GM21717 (cell line): ENCODE results near the gene MUC5B.
"Not testable (repeated sequence)": the region's sequence is repeated elsewhere in the genome, so short reads cannot be mapped to it uniquely, and the experiment has no call there.

Source experiments
- ATAC-seq: cut with Tn5 transposase; IDR thresholded peaks from one replicate; pipeline ENCODE4 v1.9.1; 2021; ENCODE audit warnings: mild to moderate bottlenecking, moderate library complexity; ENCODE audit not compliant: unreplicated experiment

The MUC5B gene

DNA sequence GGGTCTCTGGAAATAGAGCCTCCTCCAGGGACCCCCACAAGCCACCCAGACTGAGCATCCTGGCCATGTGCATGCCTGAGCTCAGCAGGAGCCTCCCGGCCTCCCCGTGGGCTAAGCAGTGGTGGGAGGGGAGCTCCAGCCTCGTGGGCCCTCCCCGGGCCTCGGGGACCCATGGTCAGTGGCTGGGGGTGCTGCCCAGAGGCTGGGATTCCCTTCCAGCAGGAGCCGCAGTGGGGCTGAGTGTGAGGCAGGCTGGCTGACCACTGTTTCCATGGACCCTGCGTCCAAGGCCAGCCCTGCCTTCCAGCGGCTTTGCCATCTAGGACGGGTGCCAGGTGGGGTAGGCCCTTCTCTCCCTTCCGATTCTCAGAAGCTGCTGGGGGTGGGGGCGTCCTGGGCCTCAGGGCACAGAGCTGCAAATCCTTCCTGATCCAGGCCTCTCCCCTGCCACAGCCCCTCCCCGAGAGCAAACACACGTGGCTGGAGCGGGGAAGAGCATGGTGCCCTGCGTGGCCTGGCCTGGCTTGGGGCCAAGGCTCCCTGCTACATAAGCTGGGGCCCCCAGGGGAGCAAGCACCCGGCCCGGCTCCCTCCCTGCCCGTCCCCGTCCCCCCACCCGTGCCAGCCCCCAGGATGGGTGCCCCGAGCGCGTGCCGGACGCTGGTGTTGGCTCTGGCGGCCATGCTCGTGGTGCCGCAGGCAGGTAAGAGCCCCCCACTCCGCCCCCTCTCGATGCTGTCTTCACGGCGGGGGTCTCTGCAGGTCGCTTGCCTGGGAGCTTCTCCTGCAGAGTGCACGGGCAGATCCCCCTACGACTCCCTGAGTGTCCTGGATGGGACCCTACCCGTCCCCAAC lies at the start of gene MUC5B:
Gene MUC5B (plus strand): TSS at position 576 of the 855 bp plus-strand sequence. CDS start 58 bp downstream, at position 634.
- ATAC-seq, result no peak

DNA sequence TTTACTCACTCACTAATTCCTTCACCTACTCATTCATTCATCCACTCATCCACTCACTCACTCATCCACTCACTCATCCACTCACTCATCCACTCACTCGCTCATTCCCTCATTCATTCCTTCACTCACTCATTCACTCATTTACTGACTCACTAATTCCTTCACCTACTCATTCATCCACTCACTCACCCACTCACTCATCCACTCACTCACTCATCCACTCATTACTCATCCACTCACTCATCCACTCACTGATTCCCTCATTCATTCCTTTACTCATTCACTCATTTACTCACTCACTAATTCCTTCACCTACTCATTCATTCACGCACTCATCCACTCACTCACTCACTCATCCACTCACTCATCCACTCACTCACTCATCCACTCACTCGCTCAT lies 49.5 kb upstream of the MUC5B start:
- not testable (repeated sequence) for ATAC-seq

- ATAC-seq, result no peak
These were observed 48.2 kb upstream of the MUC5B start for GRCh38 chr11:1174441-1175370.

DNA sequence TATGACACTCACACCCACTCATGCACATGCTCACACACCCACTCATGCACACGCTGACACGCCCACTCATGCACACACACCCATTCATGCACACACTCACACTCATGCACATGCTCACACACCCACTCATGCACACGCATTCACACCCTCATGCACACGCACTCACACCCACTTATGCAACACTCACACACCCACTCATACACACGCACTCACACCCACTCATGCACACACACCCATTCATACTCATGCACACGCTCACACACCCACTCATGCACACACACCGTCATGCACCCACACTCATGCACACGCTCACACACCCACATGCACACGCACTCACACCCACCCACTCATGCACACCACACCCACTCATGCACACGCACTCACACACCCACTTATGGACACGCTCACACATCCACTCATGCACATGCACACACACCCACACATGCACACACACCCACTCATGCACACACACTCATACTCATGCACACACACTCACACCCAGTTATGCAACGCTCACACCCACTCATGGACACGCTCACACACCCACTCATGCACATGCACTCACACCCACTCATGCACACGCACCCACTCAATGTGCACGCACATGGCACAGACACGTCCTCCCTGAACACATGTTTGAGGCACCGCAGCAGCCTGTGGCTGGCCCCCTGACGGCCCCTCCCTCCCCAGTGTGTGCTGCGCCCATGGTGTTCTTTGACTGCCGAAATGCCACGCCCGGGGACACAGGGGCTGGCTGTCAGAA lies 47.2 kb upstream of the MUC5B start:
- ATAC-seq, result no peak

GRCh38 chr11:1176224-1177019 lies 46.4 kb upstream of the MUC5B start:
- ATAC-seq, result no peak

GRCh38 chr11:1177020-1177770 lies 45.7 kb upstream of the MUC5B start:
- no peak for ATAC-seq

GRCh38 chr11:1177771-1178090 lies 45.1 kb upstream of the MUC5B start:
- no peak for ATAC-seq

DNA sequence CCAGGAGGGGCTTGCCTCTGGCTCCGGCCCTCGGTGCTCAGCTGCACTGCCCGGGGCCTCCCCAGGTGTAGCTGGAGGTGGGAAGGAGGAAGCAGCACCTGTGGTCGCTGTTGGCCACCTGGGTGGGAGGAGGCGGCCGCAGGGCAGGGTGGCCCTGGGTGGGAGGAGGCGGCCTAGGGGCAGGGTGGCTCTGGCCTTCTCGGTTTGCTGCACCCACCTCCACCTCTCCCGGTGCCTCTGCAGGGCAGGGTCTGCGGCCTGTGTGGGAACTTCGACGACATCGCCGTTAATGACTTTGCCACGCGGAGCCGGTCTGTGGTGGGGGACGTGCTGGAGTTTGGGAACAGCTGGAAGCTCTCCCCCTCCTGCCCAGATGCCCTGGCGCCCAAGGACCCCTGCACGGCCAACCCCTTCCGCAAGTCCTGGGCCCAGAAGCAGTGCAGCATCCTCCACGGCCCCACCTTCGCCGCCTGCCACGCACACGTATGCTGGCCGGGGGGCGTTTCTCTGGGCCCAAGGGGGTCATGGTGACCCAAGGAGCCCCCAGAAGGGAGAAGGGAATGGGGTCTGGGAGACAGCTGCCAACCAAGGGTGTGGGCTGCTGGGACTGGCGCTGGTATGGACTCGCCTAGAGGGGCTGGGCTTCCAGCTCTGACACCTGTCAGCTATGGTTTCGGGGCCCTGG lies 44.5 kb upstream of the MUC5B start:
- no peak for ATAC-seq

GRCh38 chr11:1178906-1179305 lies 44.0 kb upstream of the MUC5B start:
- ATAC-seq, result no peak

- ATAC-seq, result no peak
These were observed 43.2 kb upstream of the MUC5B start for GRCh38 chr11:1179641-1180040.

- ATAC-seq, result no peak
These were observed 42.7 kb upstream of the MUC5B start for GRCh38 chr11:1180171-1180570.

DNA sequence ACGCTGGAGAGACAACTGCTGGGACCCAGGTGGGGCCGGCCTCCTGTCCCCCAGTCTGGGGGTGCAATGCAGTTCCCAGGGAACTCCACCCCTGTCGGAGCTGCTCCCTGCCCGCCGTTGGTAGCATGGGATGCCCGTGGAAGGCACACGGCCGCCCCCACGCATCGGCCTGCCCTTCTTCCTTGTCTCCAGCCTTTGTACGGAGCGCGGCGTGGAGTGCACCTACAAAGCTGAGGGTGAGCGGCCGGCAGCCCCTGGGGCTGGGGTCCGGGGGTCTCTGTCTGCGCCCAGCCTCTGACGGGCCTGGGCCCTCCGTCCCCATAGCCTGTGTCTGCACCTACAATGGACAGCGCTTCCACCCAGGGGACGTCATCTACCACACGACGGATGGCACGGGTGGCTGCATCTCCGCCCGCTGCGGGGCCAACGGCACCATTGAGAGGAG lies 41.9 kb upstream of the MUC5B start:
- no peak for ATAC-seq

GRCh38 chr11:1181420-1181819 lies 41.4 kb upstream of the MUC5B start:
- ATAC-seq, result no peak

- no peak for ATAC-seq
These were observed 40.9 kb upstream of the MUC5B start for GRCh38 chr11:1181853-1182535.

GRCh38 chr11:1184139-1184538 lies 38.7 kb upstream of the MUC5B start:
- not testable (repeated sequence) for ATAC-seq

- not testable (repeated sequence) for ATAC-seq
These were observed 34.3 kb upstream of the MUC5B start for GRCh38 chr11:1188451-1189130.

DNA sequence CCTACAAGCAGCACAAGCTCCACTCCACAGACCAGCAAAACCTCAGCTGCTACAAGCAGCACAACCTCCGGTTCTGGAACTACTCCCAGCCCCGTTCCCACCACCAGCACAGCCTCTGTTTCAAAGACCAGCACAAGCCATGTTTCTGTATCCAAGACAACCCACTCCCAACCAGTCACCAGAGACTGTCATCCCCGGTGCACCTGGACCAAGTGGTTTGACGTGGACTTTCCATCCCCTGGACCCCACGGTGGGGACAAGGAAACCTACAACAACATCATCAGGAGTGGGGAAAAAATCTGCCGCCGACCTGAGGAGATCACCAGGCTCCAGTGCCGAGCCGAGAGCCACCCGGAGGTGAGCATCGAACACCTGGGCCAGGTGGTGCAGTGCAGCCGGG lies 33.0 kb upstream of the MUC5B start:
- ATAC-seq, result not testable (repeated sequence)
